Measurements from ENCODE around the gene AQP2.

- TF ChIP-seq CTCF (IDR thresholded peaks at IDR 0.05) (no peak), EZH2 (IDR thresholded peaks at IDR 0.05) (no peak), EZH2phosphoT487 (IDR thresholded peaks at IDR 0.05) (no peak)
These were observed 30.2 kb downstream of the AQP2 start for GRCh38 chr12:49980501-49981349.
